ENCODE measurements around the gene PFDN6.

The PFDN6 gene

DNA sequence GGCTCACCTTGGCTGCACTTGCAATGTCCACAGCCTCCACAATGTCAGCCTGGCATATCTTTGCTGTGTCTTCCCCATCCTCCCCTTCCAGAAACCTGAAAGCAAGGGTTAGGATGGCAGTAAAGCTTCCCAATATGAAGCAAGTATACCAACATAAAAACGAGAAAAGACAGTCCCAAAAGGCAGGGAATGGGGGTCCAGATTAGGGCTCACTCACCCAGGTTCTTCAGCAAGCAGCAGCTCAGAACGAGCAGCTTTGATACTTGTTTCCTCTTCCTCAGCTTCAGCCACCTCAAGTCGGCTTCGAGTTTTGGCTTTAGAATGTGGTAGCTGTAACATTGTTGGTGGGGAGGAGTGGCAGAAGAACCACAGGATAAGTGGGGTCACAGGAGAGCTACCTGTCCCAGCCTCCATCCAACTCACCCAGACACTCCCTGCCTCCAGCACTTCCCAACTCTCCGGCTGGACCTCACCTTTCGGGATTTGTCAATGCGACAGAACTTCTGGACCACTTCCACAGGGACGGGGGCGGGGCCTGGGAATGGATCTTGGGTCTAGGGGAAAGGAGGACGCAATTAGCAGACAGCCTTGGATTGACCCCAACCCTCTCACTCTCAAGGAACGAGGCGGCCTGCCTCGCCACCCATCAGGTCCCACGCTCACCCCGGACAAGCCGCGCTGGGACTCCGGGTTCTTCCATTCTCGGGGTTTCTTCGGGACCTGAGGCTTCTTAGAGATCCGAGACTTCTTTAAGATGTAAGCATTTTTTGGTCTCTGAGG, 1.1 kb upstream of the PFDN6 start:
- H3K4me3 ChIP-seq (ENCODE audit: control insufficient read depth, low read depth, low read length): peak overlapping the region; percentile 96
- DNase-seq (ENCODE audit: low read depth): no peak
- TF ChIP-seq, protein P1, sequence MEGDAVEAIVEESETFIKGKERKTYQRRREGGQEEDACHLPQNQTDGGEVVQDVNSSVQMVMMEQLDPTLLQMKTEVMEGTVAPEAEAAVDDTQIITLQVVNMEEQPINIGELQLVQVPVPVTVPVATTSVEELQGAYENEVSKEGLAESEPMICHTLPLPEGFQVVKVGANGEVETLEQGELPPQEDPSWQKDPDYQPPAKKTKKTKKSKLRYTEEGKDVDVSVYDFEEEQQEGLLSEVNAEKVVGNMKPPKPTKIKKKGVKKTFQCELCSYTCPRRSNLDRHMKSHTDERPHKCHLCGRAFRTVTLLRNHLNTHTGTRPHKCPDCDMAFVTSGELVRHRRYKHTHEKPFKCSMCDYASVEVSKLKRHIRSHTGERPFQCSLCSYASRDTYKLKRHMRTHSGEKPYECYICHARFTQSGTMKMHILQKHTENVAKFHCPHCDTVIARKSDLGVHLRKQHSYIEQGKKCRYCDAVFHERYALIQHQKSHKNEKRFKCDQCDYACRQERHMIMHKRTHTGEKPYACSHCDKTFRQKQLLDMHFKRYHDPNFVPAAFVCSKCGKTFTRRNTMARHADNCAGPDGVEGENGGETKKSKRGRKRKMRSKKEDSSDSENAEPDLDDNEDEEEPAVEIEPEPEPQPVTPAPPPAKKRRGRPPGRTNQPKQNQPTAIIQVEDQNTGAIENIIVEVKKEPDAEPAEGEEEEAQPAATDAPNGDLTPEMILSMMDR (conservative IDR thresholded peaks at IDR 0.05; ENCODE audit: control insufficient read depth, insufficient read depth, low read depth, low read length): no peak

DNA sequence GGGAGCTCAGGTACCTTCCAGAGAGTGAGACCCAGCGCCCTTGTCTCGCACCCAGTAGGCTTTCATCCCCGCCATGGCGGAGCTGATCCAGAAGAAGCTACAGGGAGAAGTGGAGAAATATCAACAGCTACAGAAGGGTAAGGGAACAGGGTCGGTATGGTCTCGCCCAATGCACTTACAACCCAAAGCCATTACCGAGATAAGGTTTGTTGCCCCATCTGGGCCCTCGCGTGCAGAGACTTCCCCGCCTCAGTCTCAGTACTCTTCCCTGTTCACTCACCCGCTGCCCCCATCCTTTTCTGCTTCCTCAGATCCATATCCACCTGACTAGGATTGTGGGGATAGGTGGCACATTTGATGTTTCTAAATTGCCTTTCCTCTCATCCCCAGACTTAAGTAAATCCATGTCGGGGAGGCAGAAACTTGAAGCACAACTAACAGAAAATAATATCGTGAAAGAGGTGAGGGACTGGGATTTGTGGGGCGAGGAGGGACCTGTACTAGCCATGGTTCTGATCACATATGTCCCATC, 449 bp downstream of the PFDN6 start:
- H3K4me3 ChIP-seq (ENCODE audit: control insufficient read depth, low read depth, low read length): peak overlapping the region; percentile 96
- no peak for DNase-seq (ENCODE audit: low read depth)
- TF ChIP-seq, protein P1 (conservative IDR thresholded peaks at IDR 0.05; ENCODE audit: control insufficient read depth, insufficient read depth, low read depth, low read length): no peak

DNA sequence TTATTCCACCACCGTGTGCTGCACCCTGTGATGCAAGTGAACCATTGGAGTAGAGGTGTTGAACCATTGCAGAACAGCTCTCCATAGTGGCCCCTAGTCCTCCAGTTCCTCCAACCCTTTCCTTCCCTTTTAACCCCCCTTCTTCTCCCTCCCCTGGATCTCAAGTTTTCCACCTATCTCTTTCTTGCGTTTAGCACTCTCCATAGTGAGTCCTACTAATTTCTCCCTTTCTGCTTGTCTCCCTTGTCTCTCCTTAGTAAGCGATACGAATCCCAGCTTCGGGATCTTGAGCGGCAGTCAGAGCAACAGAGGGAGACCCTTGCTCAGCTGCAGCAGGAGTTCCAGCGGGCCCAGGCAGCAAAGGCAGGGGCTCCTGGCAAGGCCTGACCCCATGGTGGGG, 1.1 kb downstream of the PFDN6 start:
- TF ChIP-seq, protein P1 (conservative IDR thresholded peaks at IDR 0.05; ENCODE audit: control insufficient read depth, insufficient read depth, low read depth, low read length): no peak
- DNase-seq (ENCODE audit: low read depth): no peak
- peak overlapping the region; percentile 96 for H3K4me3 ChIP-seq (ENCODE audit: control insufficient read depth, low read depth, low read length)

DNA sequence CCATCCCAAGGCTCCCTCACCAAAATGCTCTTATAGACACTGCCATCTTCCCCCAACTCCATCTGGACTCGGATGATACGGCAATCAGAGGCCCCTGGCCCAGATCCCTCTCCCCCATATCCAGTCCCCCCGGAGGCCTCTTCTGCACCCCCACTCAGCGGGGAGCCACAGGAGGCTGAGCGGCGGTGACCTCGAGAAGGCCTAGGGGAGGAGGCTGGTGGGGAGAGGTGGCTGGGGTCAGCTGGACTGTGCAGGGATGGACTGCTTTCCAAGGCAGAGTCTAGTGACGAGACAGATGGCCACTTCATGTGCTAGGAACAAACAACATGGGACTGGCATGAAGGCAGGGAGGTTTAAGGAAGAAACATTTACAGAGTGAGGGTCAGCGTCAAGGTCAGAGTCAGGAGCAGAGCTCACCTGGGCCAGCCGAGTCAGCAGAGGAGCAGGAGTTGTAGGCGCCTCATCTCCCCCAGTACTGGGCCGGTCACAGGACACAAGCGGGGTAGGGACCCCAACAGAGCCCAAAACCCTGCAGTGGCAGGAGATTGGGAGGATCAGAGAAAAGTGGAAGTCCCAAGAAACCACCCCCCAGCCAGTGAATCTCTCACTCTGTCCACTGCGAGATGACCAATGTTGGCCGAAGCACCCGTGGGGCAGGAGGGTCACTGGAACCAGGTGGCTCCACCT, 3.7 kb downstream of the PFDN6 start:
- TF ChIP-seq, protein P1 (conservative IDR thresholded peaks at IDR 0.05; ENCODE audit: control insufficient read depth, insufficient read depth, low read depth, low read length): no peak

DNA sequence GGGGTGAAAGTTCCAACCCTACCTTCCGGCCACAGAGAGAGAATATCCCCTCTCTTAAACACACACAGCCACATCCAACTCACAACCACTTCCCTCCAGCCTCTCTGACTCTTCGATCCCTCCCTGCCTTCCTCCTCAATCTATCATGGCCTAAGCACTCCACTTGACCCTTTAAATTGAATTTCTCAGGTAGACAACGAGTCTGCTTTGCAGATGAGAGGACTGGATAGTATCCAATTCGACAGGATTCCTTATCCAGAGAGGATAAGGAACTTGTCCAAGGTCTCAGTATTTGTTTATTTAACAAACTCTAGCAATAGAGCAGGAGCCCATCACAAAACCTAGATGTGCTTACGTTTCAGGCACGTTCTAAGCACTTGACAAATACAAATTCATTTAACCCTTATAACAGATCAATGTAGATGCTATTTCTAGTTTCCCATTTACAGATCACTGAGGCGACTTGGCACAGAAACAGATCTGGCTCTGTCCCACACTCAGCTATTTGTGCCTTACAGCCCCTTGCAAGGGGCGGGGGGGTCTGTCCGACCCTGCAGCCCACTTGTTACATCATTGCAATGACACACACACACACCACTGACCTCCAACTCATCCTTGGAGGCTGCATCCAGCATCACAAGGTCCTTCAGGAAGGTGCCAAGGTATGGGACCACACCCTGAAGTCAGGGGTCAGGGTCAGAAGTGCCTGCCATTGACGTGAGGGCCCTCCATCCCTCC, 4.9 kb downstream of the PFDN6 start:
- H3K4me3 ChIP-seq (ENCODE audit: control insufficient read depth, low read depth, low read length): no peak overlapping the region
- TF ChIP-seq, protein P1 (conservative IDR thresholded peaks at IDR 0.05; ENCODE audit: control insufficient read depth, insufficient read depth, low read depth, low read length): no peak
- DNase-seq (ENCODE audit: low read depth): no peak

More for the DNA sequence above, 3.7 kb downstream of the PFDN6 start:
- no peak overlapping the region for H3K4me3 ChIP-seq (ENCODE audit: control insufficient read depth, low read depth, low read length)
- no peak for DNase-seq (ENCODE audit: low read depth)

DNA sequence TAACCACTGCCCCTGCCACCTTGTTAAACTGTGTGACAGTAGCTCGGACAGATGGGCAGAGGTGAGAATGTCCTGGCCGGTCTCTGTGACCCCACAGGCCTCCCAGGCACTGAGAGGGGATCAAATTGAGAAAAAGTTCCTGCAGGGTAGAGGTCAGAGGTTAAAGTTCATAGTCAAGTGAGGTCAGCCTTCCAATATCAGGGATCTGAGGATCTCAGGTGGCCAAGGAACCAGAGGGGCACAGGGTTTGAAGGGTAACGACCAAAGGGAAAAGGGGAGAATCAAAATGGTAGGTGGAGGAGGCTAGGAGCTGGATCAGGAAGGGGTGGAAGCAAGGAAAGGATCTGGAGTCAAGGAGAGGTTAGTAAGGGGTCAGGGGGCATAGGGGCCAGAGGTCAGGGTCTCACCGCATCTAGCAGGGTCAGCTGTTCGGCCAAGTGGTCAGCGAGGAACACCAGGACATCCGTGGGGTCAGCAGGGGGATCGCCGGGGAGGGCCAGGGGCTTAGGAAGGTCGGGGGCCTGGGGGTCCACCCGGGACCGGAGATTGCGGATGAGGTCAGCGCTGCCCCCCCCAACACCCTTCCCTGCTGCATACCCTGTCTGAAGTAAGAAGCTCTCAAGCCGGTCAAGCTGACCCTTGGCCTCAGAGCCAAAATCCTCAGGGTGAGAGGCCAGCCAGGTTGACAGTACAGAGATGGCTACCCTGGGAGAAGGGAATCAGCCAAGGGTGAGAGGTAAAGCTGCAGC, 6.4 kb downstream of the PFDN6 start:
- TF ChIP-seq, protein P1 (conservative IDR thresholded peaks at IDR 0.05; ENCODE audit: control insufficient read depth, insufficient read depth, low read depth, low read length): no peak
- H3K4me3 ChIP-seq (ENCODE audit: control insufficient read depth, low read depth, low read length): no peak overlapping the region
- DNase-seq (ENCODE audit: low read depth): no peak
